GM18867 (cell line): ENCODE measurements around the gene SESN1.
"Not testable (repeated sequence)": the region's sequence is repeated elsewhere in the genome, so short reads cannot be mapped to it uniquely, and the experiment has no call there.

Experiments used
- ATAC-seq: cut with Tn5 transposase; IDR thresholded peaks from one replicate; pipeline ENCODE4 v1.9.1; 2021; ENCODE audit warnings: mild to moderate bottlenecking, moderate library complexity; ENCODE audit not compliant: unreplicated experiment

Gene SESN1

DNA sequence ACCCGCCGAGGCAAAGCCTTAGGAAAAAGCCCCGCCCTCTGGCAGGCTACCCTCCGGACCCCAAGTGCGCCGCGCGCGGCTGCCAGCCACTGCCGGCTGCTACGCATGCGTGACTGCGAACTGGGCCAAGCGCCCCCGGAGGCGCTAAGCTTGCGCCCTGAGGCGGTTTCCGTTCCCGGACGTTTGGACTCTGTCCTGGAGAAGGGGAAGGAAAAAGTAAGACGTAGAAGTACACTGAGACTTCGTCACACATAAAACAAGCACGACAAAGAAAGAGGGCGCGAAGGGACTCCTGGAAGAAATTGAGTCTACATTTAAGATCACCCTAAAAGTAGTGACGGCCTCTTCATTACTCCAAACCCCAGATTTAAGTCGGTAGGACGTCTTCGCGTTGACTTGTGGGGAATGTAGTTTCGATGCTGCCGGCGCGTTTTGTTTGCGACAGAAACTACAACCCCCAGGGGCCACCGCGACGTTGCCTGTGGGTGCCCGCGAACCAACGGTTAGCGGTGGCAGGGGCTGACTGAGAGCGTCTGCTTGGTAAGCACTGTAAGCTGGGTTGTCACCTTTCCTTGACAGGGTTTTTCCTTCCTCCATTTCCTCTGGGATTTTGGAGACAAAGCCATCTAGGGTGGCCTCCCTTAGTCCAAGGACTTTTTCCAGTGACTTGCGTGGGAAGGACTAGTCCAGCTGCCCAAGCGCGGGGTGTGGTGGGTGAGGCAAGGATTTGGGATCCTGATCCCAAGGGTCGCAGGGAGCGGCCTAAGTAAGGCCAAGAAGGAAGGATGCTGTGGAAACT lies 589 bp upstream of the SESN1 start, which contains the start of gene CEP57L1:
Gene CEP57L1, plus strand, starts transcription at position 472 of the 799 bp plus-strand sequence. CDS start 49,715 bp downstream, outside the sequence.
- ATAC-seq, result peak; percentile 73

DNA sequence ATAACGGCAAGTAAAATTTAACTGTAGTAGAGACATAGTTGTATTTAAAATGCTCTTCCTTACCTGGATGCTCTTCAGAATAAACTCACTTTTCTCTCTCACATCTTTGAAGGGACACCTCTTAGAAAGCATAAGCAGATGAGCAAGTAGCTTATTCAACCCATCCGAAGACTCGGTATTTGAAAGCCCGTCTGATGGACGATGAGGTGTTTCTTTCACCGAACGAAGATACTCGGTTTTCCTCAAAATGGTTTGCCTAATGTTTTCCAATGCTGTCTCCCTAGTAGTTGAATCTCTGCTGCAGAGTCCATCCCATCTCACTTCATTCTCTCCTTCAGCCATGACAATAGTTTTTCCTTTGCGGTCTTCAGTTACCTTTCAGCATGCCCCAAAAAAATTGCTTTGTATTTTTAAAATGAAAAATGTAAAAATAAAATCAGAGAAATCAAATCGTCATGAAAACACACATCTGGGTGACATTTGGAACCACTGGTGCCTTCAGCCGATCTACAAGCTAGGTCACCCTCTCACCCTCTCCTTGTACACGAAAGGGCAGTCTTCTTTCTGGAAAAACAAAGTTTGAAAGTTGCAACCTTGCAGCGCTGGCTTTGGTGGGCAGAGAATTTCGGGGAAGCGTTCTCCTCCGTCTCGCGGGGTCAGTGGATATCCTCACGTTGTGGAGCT lies 772 bp downstream of the SESN1 start:
- no peak for ATAC-seq

DNA sequence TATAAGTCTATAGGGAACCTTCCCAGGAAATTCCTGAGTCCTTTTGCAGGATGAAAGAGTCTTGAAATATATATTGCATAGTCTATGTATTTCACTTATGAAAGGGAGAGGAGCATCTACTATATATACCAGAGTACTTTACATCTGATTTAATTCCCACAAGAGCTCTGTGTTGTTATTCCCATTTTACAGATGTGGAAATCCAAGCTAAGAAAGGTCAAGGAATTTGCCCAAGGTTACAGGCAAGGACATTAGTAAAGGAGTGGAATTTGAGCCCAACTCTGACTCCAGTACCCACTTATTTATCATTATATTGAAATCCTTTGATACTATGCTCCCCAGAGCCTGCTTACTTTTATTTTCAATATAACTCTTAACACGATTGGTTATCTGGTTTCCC lies 2.6 kb downstream of the SESN1 start:
- no peak for ATAC-seq

DNA sequence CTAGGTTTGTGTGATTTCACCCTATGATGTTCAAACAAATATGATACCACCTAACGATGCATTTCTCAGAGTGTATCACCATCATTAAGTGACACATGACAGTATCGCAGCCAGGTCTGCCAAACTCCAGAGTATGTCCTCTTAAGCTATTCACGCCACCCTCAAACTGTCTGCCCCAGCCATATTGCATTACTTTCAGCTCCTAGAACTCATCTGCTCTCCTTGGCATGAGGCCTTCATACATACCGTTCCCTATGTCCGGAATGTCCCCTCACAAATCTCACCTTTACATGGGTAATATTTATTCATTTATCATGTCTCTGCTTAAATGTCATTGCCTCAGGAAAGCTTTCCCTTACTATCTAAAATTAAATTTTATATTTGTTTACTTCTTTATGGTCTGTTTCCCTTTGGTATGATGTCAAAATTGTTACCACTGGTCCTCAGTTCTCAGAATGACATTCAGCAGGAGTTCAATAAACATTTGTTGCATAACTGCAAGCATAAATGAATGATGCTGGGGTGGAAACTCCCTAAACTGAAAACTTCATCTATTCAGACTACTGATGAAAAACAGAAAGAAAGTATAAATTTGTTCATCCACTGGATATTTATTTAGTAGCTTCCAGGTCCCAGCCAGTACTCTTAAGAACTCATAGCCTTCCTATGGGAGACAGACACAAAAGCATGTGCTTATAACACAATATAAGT lies 3.2 kb downstream of the SESN1 start:
- ATAC-seq, result no peak

DNA sequence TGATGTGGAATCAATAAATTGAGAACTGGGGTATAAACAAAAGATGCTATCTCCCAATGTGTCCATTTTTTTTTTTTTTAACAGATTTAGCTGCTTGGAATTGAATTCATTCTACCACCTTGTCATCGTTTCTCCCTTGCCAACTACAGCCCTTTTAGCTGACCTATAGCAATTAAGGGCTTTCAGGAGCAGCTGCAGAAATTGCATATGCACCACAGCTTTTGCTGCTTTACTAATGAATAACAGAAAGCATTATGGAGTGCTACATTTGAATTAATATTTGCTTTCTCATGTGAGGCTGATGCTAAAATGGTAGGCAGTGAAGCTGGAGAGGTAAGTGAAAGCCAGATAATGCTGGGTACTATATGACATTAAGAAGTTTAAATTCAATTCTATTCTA lies 5.7 kb downstream of the SESN1 start:
- ATAC-seq, result no peak

DNA sequence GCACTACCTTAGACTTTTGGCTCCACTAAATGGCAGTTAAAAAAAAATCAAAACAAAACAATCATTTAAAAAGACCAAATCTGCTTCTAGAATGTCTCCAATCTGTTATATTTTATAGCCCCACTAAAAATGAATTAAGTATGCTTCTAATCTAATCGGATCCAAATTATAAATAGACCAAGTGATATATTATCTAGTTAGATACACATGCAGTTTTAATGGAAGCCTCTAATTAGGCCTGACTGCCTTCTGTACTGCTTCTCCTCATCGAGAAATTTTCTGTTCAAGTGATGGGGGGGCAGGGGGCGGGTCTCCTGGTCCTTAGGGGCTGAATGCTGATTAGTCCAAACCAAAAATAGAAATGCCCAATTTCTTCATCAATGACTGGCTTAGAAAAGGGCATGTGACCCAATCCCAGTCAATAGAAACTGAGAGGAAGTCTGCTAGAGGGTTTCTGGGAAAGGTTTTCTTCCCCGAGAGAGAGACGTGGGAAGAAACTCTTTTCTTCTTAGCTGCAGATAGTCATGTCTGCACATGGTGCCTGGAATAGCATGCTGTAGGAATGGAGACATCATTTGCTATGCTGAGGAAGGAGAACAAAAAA lies 6.9 kb downstream of the SESN1 start:
- ATAC-seq, result no peak

DNA sequence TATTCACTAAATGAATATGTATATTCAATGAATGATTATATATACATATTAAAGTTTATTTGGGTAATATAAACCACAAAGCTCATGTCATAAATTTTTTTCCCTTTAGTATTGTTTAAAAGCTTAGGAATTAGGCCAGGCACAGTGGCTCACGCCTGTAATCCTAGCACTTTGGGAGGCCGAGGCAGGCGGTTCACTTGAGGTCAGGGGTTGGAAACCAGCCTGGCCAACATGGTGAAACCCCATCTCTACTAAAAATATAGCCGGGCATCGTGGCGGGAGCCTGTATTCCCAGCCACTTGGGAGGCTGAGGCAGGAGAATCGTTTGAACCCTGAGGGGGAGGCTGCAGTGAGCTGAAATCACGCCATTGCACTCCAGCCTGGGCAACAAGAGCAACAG lies 10.5 kb downstream of the SESN1 start:
- not testable (repeated sequence) for ATAC-seq

DNA sequence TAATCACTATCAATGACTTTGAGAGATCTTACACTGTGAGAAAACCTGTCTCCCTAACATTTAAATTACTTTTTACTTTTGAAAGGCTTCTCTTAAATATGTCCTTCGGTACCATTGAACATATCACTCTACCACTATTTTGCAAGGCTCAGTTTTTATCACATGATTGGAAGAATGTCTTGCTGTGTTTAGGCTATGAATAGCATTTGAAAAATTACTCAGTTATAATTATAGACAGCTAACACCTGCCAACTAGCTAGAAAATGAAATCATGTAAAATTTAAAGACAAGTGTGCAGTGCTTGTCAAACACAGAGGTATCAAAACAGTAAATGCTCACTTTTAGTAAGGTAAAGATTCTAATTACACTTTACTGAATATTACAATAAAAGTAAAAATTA lies 11.0 kb downstream of the SESN1 start:
- peak; percentile 52 for ATAC-seq

DNA sequence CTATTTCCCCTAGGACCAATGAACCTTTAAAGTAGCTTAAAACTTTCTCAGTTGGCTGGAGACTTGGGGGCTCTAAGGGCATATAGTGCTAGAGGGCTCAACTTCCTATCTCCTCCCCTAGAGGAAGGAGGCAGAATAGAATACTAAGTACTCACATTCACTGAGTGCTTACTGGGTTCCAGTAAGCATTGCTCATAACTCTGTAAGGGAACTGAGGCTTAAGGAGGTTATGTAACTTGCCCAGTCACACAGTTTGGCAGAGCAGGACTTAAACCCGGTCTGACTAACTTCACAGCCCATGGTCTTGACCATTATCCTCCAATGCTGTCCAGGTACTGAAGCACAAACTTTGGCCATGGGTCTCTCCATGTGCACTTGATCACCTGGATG lies 12.5 kb downstream of the SESN1 start:
- ATAC-seq, result no peak

DNA sequence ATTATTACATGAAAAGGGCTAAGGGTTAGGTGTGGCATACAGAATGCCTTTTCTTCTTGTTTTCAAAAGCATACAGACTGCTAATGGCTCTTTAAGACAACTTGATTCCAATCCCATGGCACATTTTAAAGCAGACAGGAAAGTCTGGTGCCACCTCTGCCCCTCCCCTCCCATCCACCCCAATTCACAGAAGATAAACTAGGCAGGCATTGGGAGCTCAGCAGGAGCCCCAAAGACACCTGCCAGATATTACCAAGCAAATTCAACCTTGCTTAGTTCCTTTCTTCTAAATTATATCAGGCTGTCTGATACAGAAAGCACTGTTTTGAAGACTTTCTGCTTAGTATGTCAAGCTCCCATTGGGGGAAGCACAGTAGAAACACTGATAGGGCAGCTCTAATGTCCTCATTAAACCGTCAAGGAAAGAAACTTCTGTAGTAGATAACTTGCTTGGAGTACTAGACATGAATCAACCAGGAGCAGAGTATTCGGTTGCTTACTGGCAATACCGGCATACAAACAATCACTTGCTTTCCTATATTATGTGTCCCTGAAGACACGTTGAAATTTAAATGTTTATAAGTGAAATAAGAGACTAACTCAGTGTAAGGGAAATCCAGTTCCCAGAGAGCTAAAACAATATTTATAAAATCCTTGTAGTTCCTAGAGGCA lies 13.0 kb downstream of the SESN1 start:
- no peak for ATAC-seq

DNA sequence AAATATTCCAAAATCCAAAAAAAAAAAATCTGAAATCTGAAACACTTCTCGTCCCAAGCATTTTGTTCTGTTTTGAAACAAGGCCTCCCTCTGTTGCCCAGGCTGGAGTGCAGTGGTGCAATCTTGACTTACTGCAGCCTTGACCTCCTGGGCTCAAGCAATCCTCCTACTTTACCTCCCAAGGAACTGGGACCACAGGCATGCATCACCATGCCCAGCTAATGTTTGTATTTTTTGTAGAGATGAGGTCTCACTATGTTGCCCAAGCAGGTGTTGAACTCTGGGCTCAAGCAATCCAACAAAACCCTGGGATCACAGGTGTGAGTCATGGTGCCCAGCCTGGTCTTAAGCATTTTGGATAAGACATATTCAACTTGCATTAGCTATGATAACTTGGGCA lies 13.6 kb downstream of the SESN1 start:
- ATAC-seq, result no peak

DNA sequence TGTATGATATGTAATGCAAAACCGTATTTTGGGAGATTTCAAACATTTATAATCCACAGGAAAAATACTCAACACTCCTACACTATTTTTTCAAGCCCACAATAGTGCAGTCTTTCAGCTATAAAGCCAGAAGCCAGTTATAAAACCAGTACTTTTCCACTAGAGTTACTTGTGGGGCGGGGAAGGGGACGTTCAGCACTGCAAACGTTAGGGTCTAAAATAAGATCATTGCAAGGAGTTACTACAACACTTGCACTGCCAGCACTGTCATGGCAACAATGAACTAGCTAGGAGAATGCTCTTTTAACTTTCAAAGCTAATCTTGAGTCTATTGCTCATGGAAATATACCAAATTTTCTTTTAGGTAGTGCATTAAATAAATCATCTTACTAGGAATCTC lies 14.7 kb downstream of the SESN1 start:
- no peak for ATAC-seq

DNA sequence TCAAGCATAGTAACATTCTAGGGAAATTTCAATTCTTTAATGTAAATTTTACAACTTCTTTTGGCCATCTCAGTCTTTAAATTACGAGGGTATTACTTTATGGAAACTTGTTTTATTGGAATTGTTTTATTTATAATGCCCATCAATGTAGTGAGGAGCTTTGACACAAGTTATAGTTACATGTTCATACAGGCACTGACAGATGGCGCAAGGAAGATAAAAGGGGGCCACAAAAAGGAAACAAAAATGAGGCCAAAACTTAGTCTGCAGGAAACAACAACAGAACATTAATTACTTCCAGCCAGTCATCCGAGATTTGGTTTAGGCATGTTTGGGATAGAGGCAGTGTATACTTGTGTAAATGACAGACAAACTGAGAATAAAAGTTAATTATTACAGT lies 18.3 kb downstream of the SESN1 start:
- no peak for ATAC-seq

DNA sequence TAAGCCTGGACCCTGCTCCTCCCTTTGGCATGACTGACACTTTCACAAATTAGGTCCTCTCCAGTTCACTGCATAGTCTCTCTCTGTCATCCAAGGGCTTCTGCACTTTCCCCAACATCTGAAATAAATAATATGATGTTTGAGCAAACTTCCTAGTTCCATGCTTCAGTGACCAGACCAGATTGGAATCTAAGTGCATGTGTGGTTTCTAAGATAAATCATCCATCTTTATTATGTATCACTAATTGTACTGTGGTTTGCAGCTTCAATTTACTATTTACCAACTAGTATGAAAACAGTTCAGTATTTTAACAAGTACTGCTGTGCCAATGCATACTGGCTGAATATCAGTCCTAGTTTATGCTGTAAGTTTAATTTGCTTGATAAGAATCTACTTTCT lies 18.7 kb downstream of the SESN1 start:
- no peak for ATAC-seq

DNA sequence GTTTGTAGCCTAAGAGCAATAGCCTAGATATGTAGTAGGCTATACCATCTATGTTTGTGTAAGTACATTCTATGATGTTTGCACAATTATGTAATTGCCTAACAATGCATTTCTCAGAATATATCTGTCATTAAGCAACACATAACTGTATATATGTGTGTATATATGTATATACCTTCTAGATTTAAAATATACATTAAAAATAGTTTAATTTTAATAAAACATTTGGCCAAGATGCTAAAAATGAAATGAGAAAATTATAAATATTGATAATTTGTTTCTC lies 20.6 kb downstream of the SESN1 start:
- ATAC-seq, result no peak

DNA sequence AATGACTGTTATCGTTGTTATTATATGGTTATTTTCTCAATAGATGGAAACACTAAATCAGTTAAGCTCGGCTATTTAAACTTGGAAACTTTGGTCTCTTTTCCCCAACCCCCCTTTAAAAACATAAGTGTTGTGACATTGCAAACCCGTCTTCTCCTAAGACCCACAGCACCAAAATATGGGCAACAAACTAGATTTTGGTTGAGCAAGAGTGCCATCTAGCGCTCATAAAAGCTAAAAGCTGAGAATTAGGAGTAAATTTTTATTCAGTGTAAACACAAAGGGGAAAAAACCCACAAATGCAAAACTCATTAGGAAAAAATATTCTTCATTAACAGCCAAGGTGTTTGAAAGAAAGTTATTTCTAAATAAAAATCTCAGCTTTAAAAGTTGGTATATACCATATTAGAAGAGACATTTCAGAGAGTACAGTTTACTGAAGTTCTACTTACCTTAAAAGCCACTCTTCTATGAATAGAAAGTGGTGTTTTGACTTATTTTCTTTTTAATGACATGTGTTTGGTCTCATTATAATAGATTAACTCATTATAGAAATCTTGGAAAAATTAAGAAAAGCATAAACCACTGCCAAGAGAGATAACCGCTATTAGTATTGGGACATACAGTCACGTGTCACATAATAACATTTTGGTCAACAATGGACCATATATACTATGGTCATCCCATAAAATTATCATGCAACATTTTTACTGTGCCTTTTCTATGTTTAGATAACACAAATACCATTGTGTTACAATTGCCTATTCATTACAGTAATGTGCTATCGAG lies 21.1 kb downstream of the SESN1 start:
- ATAC-seq, result no peak

DNA sequence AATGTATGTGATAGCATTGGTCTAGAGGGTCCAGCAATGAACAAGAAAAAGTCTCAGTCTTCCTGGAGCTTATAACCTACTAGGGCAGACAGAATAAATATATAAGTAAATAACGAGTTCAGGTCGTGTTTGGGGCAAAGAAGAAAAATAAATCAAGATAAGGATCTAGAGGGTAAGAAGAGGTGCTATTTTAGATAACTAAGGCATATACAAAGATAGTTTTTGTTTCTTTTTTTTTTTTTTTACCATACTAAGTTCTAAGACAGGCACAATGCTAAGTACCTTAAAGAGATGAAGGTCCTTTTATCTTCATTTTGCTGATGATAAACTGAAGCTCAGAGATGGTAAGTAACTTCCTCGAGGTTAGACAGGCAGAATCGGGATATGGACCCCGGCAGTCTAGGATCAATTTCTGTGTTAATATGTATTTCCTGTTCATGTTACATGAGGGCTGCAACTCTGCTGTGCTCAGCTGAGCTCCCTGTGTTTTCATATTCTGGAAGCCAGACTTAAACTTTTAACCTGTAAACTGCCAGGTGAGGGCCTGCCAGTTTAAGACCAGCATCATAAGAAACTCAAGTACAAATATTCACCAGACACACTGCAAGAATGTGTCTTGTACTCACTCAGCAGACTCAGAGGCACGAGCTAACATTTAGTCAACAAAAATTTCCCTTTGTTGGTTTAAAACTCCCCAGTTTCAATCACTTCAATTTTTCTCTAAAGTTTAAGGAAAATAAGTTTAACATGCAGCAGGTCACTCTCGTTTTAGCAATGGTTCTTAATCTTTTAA lies 23.3 kb downstream of the SESN1 start:
- no peak for ATAC-seq

DNA sequence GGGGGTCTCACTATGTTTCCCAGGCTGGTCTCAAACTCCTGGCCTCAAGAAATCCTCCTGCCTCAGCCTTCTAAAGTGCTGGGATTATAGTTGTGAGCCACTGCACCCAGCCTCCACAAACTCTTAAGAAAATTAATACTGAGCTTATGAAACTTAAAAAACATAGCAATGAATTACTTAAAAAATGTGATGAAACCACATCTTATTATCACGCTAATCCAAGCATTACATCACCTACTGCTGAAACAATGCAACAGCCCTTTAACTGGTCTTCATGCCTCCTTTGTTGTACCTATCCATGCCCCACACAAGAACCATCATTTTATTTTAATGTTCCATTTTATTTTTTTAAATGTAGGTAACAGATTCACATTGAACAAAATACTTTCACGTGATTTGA lies 24.9 kb downstream of the SESN1 start:
- no peak for ATAC-seq

DNA sequence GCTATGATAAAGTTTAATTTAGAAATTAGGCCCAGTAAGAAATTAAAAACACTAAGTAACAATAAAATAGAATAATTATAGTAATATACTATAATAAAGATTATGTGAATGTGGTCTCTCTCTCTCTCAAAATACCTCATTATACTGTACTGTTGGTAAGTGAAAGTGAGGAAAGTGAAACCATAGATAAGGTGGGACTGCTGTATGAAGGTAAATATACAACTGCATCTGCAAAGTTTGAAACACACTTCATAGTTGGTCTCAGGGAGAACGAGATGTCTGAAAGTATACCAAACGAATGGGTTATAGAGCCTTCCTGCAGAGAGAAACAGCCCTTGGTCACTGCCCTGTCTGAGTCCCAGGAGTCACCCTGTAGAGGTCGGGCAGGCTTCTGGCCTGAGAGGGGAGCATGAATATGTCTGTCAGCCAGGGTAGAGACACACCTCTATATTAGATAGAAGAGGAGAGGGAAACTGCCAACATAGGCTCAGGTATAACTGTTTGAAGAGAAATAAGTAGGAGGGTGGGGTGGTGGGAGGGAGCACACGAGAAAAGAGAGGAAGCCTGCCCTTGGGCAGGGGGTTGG lies 31.8 kb downstream of the SESN1 start:
- ATAC-seq, result no peak
